ENCODE data around the gene SLC38A2.

DNA sequence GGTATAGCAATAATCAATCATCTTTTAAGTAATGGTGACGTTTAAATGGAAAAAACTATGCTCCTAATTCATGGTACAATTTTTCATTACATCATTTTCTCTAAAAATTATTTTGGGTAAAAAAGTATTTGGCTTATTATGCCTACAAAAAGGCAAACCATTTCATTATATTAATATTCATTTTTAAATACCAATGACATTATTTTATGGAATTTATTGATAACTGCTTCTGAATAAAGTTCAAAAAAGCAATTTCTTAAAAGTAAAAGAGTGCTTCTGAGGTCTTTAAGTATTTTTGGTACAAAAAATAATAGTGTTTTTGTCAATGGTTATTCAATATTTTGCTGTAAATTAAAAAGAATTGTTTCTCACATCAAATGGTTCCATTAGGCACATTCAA, 12.2 kb downstream of the SLC38A2 start:
- TF ChIP-seq, protein P1, sequence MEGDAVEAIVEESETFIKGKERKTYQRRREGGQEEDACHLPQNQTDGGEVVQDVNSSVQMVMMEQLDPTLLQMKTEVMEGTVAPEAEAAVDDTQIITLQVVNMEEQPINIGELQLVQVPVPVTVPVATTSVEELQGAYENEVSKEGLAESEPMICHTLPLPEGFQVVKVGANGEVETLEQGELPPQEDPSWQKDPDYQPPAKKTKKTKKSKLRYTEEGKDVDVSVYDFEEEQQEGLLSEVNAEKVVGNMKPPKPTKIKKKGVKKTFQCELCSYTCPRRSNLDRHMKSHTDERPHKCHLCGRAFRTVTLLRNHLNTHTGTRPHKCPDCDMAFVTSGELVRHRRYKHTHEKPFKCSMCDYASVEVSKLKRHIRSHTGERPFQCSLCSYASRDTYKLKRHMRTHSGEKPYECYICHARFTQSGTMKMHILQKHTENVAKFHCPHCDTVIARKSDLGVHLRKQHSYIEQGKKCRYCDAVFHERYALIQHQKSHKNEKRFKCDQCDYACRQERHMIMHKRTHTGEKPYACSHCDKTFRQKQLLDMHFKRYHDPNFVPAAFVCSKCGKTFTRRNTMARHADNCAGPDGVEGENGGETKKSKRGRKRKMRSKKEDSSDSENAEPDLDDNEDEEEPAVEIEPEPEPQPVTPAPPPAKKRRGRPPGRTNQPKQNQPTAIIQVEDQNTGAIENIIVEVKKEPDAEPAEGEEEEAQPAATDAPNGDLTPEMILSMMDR (IDR thresholded peaks at IDR 0.05), result no peak
- no peak for TF ChIP-seq ZFX (IDR thresholded peaks at IDR 0.05; ENCODE audit: borderline replicate concordance)
